Heart left ventricle (tissue), 13 donors: ENCODE measurements around the gene KRTAP20-4.

Experiments
- POLR2A ChIP-seq, 2 donors: fragments of 450-650 bp; IDR thresholded peaks; one replicate each; pipeline ENCODE4 v1.6.1; 2017; ENCODE audit warnings: antibody characterized with exemption in 2 of 2, mild to moderate bottlenecking in 2 of 2, moderate library complexity in 2 of 2
- TF ChIP-seq, protein P1 (sequence below), 12 donors: fragments of 200-600 bp; sonication (generic) in 4 of 12; IDR thresholded peaks; one replicate each; pipeline versions ENCODE4 v1.5.0 to v1.8.0; 2018 to 2022; ENCODE audit warnings: antibody characterized with exemption in 12 of 12, mild to moderate bottlenecking in 5 of 12
- donor health status: ischemic (EF 13 %, LVEDD 7.1; RV severe dilation, severe dysfunction).
- donor health status: DM: no; HTN: yes; CAD: no.
- donor health status: DM: no; HTN: no; CAD: no.
- donor health status: ischemic (EF 25% LVEDD 6.9; RV normal size, moderate dysfunction).
- donor health status: ischemic (EF 25% LVEDD 5.7; RV mildly dilated, moderate dysfunction).
- donor health status: ischemic (EF 35%, LVEDD 5.7; RV mildly dilated, moderate dysfunction).
- donor health status: nonischemic (EF 11% LVEDD 7.7; RV severe dilation, severe dysfunction).
- donor health status: DM: yes; HTN: yes; CAD: no.
- donor health status: PGD.
- donor health status: ischemic (EF 29% LVEDD 5.4; RV normal size, mild dysfunction).
- donor health status: nonischemic (EF 23%, LVEDD 6.1; RV moderate dilation, normal function).

DNA sequence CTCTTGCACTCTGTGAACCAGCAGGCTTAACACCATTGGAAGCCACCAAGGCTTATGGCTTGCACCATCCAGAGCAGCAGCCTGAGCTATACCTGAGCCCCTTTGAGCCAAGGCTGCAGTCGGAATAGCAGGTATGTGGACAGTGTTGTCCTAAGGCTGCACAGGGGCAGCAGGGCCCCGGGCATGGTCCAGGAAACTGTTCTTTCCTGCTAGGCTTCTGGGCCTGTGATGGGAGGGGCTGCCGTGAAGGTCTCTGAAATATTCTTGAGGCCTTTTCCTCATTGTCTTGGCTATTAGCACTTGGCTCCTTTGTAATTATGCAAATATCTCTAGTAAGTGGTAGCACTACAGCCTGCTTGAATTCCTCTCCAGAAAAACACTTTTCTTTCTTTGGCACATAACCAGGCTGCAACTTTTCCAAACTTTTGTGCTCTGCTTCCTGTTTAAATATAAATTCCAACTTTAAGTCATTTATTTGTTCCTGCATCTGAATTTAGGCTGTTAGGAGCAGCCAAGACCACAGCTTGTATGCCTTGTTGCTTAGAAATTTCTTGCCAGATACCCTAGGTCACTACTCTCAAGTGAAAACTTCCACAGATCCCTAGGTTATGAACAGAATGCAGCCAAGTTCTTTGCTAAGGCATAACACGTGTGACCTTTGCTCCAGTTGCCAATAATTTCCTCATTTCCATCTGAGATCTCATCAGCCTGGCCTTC is 5.2 kb downstream of the KRTAP20-4 start:
- TF ChIP-seq, protein P1, sequence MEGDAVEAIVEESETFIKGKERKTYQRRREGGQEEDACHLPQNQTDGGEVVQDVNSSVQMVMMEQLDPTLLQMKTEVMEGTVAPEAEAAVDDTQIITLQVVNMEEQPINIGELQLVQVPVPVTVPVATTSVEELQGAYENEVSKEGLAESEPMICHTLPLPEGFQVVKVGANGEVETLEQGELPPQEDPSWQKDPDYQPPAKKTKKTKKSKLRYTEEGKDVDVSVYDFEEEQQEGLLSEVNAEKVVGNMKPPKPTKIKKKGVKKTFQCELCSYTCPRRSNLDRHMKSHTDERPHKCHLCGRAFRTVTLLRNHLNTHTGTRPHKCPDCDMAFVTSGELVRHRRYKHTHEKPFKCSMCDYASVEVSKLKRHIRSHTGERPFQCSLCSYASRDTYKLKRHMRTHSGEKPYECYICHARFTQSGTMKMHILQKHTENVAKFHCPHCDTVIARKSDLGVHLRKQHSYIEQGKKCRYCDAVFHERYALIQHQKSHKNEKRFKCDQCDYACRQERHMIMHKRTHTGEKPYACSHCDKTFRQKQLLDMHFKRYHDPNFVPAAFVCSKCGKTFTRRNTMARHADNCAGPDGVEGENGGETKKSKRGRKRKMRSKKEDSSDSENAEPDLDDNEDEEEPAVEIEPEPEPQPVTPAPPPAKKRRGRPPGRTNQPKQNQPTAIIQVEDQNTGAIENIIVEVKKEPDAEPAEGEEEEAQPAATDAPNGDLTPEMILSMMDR (IDR thresholded peaks at IDR 0.05), result no peak
- TF ChIP-seq POLR2A (IDR thresholded peaks at IDR 0.05), result no peak
